Stimulated activated CD4-positive, alpha-beta T cell treated with anti-CD3 and anti-CD28 coated beads, Interleukin-2, amount 100 ng/mL, for 4 hours (primary cell): ENCODE data around the gene SLC52A3.

Source experiments
- DNase-seq: peaks from one replicate; pipeline ENCODE4 v3.0.0-alpha.2; 2020; ENCODE audit warnings: low read depth

Gene SLC52A3

DNA sequence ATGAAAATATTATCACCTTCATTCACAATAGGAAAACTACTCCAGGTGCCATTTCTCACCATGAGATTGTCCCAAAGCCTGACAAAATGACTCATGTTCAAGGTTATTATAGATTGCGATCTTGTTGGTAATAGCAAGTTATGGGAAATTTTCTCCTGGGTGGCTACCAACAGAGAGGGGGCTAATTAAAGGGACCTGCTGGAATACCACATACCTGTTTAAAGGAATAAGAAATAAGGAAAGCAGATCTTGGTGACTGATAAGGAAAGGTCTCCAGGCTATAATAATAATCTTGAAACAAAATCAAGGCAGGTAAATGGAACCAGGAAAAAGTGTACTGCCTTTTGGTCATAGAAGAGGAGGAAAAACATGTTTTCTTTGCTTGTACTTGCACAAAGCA is 1.4 kb downstream of the SLC52A3 start:
- no peak for DNase-seq

DNA sequence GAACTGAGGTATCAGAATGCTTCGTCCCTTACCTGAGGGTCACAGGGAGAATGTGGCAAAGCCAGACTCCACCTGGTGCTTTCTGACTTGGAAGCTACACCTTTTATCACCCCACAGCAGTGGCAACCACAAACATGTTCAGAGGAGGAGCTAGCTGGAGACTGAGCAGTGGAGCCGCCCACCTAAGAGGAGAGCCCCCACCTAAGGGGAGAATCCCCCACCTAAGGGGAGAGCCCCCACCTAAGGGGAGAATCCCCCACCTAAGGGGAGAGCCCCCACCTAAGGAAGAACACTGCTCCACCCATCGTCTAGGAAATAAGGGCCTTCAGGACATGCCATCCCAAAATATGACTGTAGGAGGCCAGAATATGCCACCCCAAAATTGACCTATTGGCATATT is 4.0 kb downstream of the SLC52A3 start:
- DNase-seq, result no peak

DNA sequence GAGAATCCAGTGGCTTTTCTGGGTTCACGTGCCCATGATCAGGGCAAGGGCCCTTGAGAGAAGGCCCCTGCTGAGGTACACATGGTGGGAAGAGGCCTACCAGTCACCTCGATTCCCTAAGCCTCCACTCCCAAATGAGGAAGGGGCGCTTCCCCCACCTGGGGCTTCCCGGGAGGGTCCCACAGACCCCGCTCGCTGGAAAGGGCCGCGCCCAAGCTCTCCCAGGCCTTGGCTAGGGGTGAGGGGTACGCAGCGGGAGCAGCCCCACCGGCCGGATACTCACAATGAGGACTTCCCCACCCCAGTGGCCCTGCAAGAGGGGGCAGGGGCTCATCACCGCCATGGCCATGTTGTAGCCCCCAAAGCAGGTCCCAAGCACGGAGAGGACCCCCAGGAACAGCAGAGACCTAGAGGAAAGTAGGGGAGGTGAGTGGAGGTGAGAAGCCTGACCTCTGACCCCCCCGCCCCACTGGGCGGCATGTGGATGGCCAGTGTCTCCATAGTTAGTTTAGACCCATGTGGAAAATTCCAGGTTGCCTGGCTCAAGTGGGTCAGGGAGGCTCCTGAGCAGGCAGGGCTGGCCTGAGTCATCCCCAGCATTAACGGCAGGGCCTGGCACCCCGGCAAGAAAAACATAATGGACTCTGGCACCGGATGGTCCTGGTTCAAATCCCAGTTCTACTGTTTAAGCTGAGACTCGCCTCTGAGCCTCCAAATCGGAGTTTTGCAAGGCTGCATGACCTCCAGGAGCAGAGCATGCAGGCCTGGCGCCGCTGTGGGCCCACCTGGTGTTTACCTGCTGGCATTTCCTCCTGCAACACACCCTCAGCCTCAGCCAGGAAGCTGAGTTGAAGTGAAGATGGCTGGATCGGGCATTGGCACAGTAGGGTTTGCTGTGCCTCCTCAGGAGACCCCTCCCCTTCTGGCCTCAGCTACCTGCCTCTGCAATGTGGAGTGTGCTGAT is 6.6 kb downstream of the SLC52A3 start:
- DNase-seq, result no peak

DNA sequence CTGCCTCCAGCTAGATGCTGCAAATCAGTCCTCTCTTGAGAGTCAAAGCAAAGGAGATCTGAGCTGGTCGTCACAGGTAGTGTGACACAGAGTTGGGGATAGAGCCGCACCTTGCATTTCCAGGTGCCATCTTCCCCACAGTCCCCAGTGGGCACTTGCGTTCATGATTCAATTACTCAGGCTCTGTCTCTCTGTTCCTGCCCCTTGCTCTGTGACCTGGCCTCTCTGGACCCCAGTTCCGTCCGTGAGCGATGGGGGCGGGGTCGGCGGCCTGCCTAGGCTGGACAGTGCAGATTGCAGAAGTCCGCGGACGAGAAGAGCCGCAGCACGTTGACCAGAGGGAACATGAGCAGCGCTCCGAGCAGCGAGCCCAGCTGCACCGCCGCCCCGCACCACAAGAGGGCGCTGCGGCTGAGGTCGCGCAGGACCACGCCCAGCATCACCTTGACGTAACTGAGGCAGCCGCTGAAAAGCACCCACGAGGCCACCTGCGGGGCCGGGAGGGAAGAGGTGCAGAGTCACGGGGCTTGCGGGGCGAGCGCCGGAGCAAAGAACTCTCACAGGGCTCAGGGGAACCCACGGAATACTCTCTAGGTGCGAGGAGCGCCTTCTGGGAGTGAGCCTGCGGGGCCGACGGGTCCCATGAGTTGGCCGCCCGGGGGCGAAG is 7.4 kb downstream of the SLC52A3 start:
- DNase-seq, result no peak

DNA sequence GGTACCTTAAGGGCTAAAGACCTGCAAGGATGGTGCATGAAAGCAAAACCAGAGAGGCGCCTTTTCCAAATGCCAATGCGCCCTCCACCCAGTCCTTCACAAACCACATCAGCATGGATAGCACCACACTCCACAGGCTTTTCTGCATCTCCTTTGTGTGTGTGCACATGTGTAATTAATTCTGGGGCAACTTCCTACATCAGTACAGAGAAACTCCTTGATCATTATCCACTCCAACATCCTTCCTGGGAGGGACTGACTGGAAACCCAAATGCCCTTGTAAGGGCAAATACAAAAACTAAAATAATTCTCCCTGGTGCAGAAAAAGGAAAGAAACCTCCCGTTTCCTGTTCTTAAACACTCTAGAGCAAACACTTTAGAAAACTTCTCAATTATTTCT is 10.8 kb downstream of the SLC52A3 start:
- no peak for DNase-seq

DNA sequence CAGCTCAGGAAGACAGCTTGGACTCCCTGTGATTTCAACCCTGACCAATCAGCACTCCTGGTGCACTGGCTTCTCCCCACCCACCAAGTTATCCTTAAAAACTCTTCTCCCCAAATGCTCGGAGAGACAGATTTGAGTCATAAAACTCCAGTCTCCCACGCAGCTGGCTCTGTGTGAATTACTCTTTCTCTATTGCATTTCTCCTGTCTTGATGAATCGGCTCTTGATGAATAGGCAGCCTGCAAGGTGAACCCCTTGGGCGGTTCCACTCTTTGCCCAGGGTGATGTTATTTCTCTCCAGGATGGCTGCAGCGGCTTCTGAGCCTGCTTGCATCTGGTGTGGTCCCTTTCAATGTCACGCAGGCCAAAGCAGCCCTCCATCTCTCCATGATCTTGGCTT is 12.4 kb downstream of the SLC52A3 start:
- no peak for DNase-seq

DNA sequence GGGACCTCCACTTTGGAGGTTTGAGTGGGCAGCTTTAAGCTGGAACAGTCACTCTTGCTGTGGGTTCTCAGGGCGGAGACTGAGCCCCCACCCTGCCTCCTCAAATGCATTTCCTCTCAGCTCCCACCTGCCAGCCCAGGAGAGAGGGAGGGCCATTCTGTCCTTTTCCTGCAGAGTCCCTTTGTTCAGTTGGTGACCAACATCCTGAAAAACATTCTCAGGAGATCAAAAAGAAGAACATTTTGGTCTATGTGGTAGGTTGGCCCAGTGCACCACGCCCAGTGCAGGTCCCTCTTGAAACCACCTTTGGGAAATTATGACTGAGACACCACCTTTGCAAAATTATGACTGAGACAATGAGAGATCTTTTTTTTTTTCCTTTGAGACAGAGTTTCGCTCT is 13.4 kb downstream of the SLC52A3 start:
- no peak for DNase-seq

DNA sequence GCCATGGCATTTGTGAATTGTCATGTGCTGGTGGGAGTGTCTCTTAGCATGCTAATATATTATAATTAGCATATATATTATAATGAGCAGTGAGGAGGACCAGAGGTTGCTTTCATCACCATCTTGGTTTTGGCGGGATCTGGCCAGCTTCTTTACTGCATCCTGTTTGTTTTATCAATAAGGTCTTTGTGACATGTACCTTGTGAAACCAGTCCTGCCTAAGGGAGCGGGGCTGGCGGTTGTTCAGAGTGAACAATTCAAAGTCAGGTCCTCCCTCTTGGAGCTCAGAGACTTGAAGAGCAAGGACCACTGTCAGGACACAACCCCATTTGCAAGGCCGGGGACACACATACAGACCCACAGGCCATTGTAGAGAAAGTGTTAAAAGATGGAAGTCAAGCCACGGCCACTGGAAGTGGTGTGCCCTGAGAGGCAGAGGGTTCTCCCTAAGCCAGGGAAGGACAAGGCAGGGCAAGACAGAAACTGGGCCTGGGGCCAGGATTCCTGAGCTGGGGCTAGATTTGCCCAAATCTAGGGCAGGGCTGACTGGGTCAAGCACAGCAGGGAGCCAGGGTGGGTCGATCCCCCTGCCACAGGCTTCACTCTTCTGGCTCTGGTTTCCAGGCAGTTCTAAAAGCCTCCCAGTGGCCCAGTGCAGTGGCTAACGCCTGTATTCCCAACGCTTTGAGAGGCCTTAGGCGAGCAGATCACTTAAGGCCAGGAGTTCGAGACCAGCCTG is 14.2 kb downstream of the SLC52A3 start:
- no peak for DNase-seq

DNA sequence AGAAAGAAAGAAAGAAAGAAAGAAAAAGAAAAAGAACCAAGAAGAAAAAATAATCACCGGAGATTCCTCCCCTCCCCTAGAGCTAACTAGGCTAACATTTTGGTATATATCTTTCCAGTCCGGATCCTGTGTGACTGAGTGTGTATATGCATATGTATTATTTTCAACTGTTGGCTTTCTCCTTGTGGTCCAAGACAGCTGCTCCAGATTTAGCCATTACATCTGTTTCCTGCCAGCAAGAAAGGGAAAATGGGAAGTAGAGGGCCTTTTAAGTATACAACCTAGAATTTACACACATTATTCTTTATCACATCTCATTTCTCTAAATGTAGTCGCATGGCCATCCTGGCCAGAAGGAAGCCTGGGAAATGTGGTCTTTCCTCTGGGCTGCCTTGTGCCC is 15.2 kb downstream of the SLC52A3 start:
- no peak for DNase-seq

DNA sequence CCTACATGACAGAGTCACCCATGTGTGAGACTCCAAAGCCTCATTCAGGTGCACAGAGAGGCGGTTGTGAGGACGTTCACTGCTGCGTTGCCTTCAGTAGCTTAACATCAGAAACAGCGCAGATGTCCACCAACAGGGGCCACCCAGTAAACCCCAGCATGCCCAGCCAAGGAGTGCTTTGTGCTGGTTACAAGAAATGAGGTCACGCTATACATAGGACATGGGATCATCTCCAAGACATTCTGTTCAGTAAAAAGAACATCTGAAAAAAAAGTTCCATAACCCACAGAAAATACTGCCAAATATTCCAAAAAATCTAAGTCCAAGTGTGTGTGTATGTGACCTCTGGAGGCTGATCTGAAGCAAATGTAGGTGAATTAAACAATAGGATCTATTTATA is 16.0 kb downstream of the SLC52A3 start:
- DNase-seq, result no peak

DNA sequence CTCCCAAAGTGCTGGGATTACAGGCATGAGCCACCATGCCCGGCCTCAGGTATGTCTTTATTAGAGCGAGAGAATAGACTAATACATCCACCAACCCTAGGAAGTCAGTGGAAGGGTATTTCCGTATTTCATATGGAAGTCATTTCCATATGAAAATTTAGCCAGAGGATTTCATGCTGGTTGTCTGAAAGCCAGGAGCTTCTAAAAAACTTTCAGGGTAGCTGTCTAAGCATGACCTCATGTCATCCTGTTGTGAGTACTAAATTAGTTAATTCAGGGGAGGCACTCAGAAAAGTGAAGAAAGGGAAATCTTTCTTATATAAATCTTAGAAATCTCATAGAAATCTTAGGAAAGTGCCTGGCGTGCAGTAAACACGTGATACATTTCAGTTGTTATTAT is 16.5 kb downstream of the SLC52A3 start:
- DNase-seq, result no peak

DNA sequence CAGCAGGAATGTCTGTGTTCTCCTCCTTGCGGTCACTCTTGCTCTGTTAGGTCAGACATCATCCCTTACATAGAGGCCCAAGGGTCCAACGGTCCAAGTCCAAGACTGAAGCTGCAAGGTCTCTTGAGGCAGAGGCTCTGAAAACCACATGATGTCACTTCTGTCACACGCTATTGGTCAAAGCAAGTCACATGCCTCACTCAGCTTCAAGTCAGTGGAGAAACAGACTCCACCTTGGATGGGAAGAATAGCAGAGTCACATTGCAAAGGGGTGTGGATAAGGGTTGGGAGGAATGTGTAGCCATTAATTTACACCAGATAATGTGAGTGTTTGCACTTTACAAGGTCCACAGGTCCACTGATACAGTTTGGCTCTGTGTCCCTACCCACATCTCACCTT is 17.5 kb downstream of the SLC52A3 start:
- no peak for DNase-seq

DNA sequence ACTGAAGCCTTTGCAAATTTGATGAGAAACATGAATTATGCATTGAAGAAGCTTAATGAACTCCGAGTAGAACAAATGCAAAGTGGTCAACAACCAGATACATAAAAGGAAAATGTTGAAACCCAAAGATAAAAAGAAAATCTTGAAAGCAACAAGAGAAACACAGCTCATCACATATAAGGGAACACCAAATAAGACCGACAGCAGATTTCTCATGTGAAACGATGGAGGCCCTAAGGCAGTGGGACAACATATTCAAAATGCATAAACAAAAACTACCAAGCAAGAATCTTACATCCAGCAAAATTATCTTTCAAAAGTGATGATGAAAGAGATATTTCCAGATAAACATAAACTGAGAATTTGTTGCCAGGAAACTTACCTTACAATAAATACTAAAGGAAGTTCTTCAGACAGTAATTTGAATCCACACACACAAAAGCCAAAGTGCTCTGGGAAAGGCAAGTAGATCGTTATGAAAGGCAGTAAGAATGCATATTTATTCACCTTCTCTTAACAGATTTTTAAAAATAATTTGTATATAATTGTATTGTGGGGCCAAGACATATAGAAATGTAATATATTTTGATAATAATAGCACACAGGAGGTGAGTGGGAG is 22.5 kb downstream of the SLC52A3 start:
- no peak for DNase-seq

DNA sequence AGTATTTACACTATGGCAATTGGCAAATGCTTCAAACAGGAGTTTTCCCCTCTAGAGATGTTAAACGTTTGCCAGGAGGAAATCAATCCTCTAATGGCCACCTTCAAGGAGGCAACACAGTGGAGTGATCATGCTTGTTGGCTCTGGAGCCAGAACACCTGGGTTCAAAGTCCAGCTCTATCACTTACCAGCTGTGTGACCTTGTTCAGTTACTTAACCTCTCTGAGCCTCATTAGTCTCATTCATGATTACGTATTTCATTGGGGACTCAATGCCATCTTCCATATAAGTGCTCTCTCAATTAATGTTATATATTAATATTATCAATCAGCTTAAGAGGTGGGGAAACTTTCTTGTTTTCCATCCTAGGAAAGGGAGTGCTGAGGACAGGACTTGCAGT is 26.1 kb downstream of the SLC52A3 start:
- DNase-seq, result no peak

DNA sequence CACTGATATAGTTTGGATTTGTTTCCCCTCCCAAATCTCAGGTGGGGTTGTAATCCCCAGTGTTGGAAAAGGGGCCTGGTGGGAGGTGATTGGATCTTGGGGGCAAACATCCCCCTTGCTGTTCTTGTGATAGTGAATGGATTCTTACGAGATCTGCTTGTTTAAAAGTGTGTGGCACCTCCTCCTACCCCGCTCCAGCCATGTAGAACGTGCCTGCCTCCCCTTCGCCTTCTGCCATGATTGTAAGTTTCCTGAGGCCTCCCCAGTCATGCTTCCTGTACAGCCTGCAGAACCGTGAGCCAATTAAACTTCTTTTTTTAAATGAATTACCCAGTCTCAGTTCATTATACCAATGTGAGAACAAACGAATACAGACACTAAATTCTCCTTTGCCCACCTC is 26.7 kb downstream of the SLC52A3 start:
- DNase-seq, result no peak

DNA sequence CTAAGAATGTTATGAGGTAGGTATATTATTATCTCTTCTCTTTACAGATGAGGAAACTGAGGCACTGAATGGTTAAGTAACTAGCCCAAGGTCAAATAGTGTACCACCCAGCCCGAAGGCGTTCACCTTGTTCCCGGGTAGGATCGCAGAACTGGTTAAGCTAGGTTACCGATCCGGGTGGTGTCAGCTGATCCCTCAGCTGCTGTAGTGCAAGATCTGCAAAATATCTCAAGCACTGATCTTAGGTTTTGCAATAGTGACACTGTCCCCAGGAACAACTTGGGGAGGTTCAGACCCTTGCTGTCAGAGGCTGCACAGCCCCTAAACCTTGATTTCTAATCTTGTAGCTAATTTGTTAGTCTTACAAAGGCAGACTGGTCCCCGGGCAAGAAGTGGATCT is 28.1 kb downstream of the SLC52A3 start:
- no peak for DNase-seq

DNA sequence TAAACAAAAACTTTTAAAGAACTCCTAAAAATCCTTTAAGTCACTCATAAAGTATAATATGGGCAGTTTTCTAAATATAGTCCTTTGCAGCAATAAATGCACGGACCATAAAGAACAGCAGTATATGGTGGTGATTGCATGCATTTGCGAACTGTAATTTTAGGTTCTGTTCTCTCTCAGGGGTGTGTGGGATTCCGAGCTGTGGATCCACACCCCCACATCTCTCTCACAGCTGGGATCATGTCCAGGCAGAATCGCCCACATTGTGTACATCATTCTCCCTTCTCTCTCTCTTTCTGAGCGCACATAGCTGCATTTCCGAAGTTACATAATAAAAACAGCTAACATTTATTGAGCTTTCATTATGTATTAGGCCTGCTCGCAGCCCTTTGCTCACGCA is 28.6 kb downstream of the SLC52A3 start:
- DNase-seq, result no peak

DNA sequence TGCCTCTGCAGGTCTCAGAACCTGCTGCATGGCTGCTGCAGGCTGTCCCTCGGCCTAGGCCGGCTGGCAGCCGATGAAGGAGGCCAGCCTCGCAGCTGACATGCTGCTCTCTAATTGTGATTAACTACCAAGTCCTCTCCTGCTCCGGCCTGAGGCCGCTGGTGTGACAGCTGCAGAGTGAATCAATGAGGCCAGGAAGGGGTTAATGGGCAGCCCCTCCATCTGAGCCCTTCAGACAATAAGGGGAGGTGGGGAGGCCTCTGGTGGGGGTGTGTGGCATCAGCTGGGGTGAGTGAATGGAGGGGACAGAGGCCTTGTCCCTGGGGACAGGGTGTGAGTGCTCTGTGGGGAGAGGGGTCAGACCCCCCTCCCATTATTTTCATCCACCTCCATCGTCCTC is 34.4 kb downstream of the SLC52A3 start:
- no peak for DNase-seq

DNA sequence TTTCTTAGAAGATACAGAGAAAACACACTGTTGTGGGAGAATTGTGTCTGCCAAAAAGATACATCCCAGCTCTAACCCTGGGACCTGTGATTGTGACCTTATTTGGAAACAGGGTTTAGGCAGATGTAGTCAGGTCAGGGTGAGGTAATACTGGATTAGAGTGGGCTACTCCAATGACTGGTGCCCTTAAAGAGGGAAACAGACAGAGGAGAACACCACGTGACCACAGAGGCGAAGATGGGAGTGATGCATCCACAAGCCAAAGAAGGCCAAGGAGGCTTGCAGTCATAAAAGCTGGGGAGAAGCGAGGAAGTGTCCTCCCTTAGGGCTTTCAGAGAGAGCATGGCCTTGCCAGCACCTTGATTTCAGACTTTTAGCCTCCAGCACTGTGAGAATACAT is 35.6 kb downstream of the SLC52A3 start:
- DNase-seq, result no peak

DNA sequence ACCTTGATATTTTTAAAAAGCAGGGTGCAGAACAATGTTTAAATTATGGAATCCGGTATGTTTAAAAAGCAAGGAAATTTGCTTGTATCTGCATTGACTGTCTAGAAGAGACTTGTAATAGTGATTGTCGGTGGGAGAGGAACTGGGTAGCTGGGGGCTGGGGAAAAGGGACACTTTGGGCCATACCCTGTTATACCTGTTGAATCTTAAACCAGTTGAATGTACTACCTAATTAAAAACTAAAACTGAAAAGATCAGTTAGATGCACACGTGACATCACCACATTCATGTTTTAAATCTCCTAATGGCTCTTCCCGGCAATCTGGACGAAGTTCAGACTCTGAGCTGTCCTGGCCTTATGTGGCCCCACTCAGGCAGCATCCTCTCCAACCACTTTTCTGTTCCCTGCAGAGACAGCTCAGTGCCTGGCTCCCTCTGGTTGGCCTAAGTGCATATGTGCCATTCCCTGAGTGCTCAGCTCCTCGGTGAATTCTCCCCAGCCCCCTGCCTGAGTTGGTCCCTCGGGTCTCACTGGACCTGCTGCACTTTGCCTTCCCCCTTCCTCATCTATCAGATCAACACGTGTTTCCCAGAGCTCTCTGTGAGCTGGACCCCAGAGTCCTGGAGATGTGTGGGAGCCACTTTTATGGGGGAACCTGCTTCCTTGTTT is 36.3 kb downstream of the SLC52A3 start:
- no peak for DNase-seq

DNA sequence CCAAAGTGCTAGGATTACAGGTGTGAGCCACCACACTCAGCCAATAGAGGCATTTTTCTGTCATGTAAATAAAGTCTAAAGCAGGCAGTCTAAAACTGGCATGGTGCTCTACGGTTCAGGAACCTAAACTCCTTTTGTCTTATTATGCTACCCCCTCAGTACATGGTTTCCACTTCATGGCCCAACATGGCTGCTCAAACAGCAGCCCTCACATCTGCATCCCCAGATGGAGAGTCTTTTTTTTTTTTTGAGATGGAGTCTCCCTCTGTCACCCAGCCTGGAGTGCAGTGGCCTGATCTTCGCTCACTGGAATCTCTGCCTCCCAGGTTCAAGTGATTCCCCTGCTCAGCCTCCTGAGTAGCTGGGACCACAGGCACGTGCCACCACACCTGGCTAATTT is 38.3 kb downstream of the SLC52A3 start:
- no peak for DNase-seq
